Ishikawa (cell line): Measurements from ENCODE around the gene FLAD1.

ENCODE experiments used
- CEBPB ChIP-seq: IDR thresholded peaks from 2 replicates; pipeline ENCODE4 v1.6.1; 2012
- CREB1 ChIP-seq: IDR thresholded peaks from 2 replicates; pipeline ENCODE4 v1.6.1; 2012; ENCODE audit warnings: low read depth
- EGR1 ChIP-seq: IDR thresholded peaks from 2 replicates; pipeline ENCODE4 v1.6.1; 2012
- EP300 ChIP-seq: IDR thresholded peaks from 2 replicates; pipeline ENCODE4 v1.6.1; 2012; ENCODE audit warnings: borderline replicate concordance
- FOXM1 ChIP-seq: IDR thresholded peaks from 2 replicates; pipeline ENCODE4 v1.6.1; 2012; ENCODE audit warnings: low read depth, borderline replicate concordance
- NFIC ChIP-seq: IDR thresholded peaks from 2 replicates; pipeline ENCODE4 v1.6.1; 2012
- RAD21 ChIP-seq: IDR thresholded peaks from 2 replicates; pipeline ENCODE4 v1.6.1; 2012; ENCODE audit warnings: low read depth
- REST ChIP-seq: IDR thresholded peaks from 2 replicates; pipeline ENCODE4 v1.6.1; 2012; ENCODE audit warnings: low read depth, mild to moderate bottlenecking
- TAF1 ChIP-seq: IDR thresholded peaks from 2 replicates; pipeline ENCODE4 v1.6.1; 2012; ENCODE audit warnings: low read depth, mild to moderate bottlenecking
- TCF12 ChIP-seq: IDR thresholded peaks from 2 replicates; pipeline ENCODE4 v1.6.1; 2012; ENCODE audit warnings: low read depth
- TEAD4 ChIP-seq: IDR thresholded peaks from 2 replicates; pipeline ENCODE4 v1.6.1; 2012
- USF1 ChIP-seq: IDR thresholded peaks from 2 replicates; pipeline ENCODE4 v1.6.1; 2012
- YY1 ChIP-seq: IDR thresholded peaks from 2 replicates; pipeline ENCODE4 v1.6.1; 2012; ENCODE audit warnings: low read depth
- ZBTB7A ChIP-seq: IDR thresholded peaks from 2 replicates; pipeline ENCODE4 v1.6.1; 2012; ENCODE audit warnings: low read depth
- TF ChIP-seq, protein P1 (sequence below): IDR thresholded peaks from 2 replicates; pipeline ENCODE4 v1.6.1; 2012

FLAD1 gene

GRCh38 chr1:155006601-155007101 is 23.5 kb downstream of the FLAD1 start:
- TF ChIP-seq FOXM1 (no peak), YY1 (no peak), TCF12 (no peak), CREB1 (no peak), ZBTB7A (no peak), NFIC (no peak), EP300 (no peak), RAD21 (no peak), TAF1 (no peak), EGR1 (no peak), TEAD4 (no peak), REST (no peak), CEBPB (no peak), USF1 (no peak)
- TF ChIP-seq, protein P1, sequence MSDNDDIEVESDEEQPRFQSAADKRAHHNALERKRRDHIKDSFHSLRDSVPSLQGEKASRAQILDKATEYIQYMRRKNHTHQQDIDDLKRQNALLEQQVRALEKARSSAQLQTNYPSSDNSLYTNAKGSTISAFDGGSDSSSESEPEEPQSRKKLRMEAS: no peak

- TF ChIP-seq FOXM1: no peak
- TF ChIP-seq TEAD4: no peak
- TF ChIP-seq USF1: no peak
- no peak for TF ChIP-seq YY1
- no peak for TF ChIP-seq CREB1
- TF ChIP-seq CEBPB: no peak
- TF ChIP-seq EP300: no peak
- no peak for TF ChIP-seq ZBTB7A
- TF ChIP-seq TCF12: no peak
- TF ChIP-seq, protein P1: no peak
- TF ChIP-seq NFIC: no peak
- TF ChIP-seq RAD21: no peak
- TF ChIP-seq REST: no peak
Observed at GRCh38 chr1:155007251-155007828, 24.2 kb downstream of the FLAD1 start.

- no peak for TF ChIP-seq YY1
- TF ChIP-seq USF1: no peak
- TF ChIP-seq, protein P1: no peak
Observed at GRCh38 chr1:155008015-155008941, 25.1 kb downstream of the FLAD1 start.

DNA sequence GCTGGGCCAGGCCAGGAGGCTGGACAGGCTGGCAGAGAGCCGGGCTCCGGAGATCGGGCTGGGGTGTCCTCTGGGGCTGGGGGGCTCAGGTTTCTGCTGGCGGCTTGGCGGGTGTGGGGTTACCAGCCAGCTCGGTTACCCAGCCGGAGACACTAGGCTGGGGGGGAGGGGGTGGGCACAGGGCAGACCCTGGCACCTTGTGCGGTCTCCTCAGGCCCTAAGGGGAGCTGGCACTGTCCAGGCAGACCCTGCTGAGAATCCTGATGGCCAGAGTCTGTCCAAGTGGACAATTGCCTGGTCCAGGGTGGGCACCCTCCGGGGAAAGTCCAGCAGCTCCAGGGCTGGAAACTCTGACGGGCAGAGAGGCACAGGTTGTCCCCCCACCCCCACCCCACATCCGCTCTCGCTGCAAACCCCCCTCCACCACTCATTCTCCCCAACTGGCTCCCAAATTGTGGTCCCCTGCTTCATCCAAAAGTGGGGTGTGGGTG is 26.1 kb downstream of the FLAD1 start:
- no peak for TF ChIP-seq USF1
- no peak for TF ChIP-seq FOXM1
- TF ChIP-seq CREB1: no peak
- no peak for TF ChIP-seq REST
